Measurements from ENCODE around the gene TNFAIP2.
A peak's percentile ranks its signal among the peaks of the same experiment; 100 is the strongest.

TNFAIP2 gene

DNA sequence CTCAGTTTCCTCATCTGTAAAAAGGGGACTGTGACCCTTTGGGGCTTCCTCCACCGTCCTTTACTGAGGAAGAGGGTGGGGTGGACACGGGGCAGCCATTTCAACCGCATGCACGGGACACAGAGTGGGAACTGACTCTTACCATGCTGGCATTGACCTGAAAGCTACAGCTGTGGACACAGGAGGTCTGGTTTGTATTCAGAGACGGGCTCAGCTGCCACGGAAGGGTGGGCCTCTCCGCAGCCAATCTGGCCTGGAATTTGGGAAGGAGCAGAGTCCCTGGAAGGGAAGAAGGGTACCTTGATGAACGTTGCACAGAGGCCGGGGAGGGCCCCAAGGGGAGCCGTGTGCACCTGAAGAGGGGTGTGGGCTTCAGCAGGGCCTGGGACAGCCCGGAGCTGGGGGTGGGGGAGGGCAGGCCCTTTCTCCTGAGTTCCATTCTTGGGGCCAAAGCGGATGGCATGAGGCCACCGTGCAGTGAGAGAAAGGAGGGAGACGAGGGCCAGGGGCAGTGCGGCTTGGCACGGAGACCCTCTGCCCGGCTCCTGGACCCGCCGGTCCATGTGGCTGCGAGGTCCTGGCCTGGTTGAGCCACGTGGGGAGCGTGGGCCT lies 14.5 kb downstream of the TNFAIP2 start:
- TF ChIP-seq, protein P1, sequence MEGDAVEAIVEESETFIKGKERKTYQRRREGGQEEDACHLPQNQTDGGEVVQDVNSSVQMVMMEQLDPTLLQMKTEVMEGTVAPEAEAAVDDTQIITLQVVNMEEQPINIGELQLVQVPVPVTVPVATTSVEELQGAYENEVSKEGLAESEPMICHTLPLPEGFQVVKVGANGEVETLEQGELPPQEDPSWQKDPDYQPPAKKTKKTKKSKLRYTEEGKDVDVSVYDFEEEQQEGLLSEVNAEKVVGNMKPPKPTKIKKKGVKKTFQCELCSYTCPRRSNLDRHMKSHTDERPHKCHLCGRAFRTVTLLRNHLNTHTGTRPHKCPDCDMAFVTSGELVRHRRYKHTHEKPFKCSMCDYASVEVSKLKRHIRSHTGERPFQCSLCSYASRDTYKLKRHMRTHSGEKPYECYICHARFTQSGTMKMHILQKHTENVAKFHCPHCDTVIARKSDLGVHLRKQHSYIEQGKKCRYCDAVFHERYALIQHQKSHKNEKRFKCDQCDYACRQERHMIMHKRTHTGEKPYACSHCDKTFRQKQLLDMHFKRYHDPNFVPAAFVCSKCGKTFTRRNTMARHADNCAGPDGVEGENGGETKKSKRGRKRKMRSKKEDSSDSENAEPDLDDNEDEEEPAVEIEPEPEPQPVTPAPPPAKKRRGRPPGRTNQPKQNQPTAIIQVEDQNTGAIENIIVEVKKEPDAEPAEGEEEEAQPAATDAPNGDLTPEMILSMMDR (IDR thresholded peaks at IDR 0.05; ENCODE audit: control extremely low read depth, extremely low read depth, low read depth, missing control alignments), result no peak
- no peak for DNase-seq (ENCODE audit: extremely low spot score)
- POLR2A ChIA-PET, result no interaction called here
- CTCF ChIA-PET, result interaction anchor here (1.1 to 8.5 kb wide), 7 partner anchors 11 to 616 kb away, joined by 3 to 121 read pairs (median 4); partner anchors contain the start of gene TNFAIP2

DNA sequence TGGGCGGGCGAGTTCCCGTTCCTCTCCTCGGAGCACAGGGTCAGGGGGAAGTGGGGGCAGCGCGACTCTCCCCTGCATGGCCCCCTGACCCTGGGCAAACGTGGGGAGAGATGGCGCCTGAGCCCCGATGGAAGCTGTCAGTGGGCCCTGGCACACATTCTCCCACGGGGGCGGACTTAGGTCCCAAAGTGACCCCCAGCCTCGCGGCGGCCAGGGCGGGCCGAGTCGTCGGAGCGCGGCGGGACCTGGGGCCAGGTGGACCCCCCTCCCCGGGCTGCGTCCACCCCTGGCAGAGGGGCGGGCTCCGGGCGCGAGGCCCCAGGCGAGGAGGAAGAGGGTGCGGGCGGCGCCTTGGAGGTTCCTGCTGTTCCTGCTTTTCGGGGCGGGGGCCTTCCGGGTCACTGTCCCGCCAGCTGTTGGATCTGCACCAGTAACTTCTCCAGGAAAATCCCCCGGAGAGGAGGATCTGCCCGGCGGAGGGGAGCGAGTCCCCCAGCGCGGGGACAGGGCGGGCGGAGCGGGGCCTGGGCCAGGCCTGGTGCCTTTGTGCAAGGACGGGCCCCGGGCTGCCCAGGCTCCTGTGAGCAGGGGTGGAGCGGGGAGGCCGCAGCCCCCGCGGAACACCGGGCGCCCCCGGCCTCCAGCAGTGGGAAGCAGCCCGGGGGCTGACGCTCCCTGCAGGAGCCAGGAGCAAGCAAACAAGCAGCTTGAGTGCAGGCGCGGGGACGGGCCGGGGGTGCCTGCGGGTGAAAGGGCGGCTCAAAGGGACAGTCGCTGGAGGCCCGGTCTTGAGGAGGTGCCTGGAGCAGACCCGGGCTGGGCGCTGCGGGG lies 15.3 kb downstream of the TNFAIP2 start:
- TF ChIP-seq, protein P1 (IDR thresholded peaks at IDR 0.05; ENCODE audit: control extremely low read depth, extremely low read depth, low read depth, missing control alignments), result no peak
- ChIA-PET CTCF (interaction anchor here (1.6 to 8.5 kb wide), 3 partner anchors 19 to 617 kb away, joined by 3 to 121 read pairs (median 3); no protein-coding TSS in a partner anchor), POLR2A (no interaction called here)
- DNase-seq (ENCODE audit: extremely low spot score), result no peak

DNA sequence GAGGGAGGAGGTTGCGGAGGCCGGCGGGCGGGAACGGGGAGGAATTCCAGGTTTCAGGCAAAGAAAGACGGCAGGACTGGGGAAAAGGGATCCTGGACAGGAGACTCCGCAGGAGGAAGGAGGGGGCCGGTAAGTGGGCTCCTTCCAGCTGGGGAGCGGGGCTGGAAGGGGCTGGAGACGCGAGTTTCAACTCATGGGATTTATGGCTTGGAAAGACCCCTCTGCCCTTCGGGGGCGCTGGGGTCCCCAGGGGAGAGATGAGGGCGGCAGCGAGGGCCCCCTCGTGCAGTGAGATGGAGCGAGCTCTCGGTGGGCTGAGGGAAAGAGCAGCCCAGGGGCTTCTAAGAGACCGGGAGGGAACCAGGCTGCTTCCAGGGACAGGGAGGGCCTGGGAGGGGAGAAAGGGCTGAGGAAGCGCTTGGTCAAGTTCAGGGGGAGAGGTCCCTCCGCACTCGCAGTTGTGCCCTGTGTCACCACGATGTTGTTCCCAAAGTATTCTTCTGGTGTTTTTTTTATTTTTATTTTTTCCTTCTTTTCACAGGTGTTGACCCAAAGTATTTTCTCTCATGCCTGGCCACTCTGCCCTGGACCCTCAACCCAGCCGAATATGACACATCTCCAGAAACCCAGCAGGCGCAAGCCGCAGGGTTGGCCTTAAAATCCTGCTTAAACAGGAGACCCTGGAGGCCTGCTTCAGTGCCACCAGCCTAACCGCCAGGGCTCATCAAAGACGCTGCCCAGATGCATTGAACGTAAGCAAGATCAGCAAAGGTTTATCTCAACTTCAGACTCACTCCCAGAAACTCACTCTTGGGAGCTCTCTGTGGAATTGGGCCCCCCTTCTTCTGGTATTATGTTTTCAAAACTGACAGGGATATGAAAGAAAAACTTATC lies 16.1 kb downstream of the TNFAIP2 start:
- POLR2A ChIA-PET, result no interaction called here
- TF ChIP-seq, protein P1 (IDR thresholded peaks at IDR 0.05; ENCODE audit: control extremely low read depth, extremely low read depth, low read depth, missing control alignments), result no peak
- CTCF ChIA-PET, result interaction anchor here (8.5 kb wide), 1 partner anchor 35 kb away, joined by 121 read pairs; no protein-coding TSS in a partner anchor

DNA sequence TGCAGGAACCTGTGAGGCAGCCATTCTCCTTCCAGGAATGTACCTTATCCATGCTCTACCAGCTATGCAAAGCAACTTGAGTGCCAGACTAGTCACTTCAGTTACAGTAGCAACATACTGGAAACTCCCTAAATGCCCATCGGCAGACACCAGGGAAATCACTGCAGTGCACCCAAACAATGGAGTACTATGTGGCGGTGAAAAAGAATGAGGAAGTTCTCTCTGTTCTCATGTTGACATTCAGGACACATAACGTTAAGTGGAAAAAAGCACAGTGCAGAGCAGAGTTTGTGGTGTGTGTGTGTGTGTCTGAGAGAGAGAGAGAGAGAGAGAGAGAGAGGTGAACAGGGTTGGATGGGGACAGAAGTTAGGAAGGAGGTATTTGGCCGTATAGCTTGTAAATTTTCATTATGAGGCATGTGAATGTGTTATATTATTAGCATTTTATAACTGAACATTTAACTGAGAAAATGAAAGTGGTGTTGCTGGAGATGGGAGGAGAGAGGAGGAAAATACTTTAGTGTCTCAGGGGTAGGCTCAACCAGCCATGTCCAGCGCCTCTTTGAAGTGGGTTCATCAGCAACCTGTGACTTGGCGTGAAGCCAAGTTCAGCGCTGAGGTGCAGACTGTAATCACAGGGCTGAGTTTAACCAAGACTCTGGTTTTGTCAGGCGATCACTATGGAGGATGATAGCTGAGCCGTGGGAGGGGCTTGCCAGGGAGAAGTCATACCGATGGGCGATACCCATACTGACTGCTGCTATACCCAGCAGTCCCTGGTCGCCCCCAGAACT lies 17.3 kb downstream of the TNFAIP2 start:
- TF ChIP-seq, protein P1 (IDR thresholded peaks at IDR 0.05; ENCODE audit: control extremely low read depth, extremely low read depth, low read depth, missing control alignments), result no peak
- peak; percentile 82 for DNase-seq (ENCODE audit: extremely low spot score)
- CTCF ChIA-PET, result interaction anchor here (0.7 to 8.5 kb wide), 13 partner anchors 10 to 447 kb away, joined by 3 to 121 read pairs (median 6); no protein-coding TSS in a partner anchor
- POLR2A ChIA-PET, result interaction anchor here (0.5 kb wide), 1 partner anchor 44 kb away, joined by 3 read pairs; no protein-coding TSS in a partner anchor

More for the DNA sequence above, 16.1 kb downstream of the TNFAIP2 start:
- DNase-seq (ENCODE audit: extremely low spot score), result no peak

DNA sequence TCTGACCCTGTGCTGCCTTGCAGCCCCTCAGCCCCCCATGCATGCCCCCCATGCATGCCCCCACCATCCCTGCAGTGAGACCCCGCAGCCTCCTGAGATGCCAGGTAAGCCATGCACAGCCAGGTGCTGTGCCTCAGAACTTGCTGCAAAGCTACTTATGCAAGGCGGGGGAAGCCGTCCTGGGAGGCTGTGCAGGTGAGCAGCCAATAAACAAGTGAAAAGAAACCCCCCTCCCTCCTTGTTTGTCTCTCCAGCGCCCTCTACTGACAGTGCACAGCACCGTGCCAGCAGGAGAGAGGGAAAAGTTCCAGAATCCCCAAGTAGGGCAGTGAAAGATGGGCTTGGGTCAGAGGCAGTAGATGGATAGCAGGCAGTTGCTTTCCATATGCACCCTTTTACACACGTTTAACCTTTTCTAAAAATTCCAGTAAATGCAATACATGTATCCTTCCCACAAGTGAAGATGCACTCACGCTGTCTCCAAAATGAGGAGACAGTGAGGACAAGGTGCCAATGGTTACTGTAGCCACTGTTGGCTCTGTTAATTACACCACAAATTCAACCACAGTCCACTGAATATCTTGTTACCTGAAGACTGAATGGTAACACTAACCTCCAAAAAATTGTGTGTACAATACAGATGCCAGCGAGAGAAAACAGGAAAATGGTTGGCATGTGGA lies 18.0 kb downstream of the TNFAIP2 start:
- CTCF ChIA-PET, result interaction anchor here (0.7 to 8.5 kb wide), 13 partner anchors 9 to 448 kb away, joined by 3 to 121 read pairs (median 6); no protein-coding TSS in a partner anchor
- TF ChIP-seq, protein P1 (IDR thresholded peaks at IDR 0.05; ENCODE audit: control extremely low read depth, extremely low read depth, low read depth, missing control alignments), result peak; percentile 79
- peak; percentile 74 for DNase-seq (ENCODE audit: extremely low spot score)
- POLR2A ChIA-PET, result interaction anchor here (0.5 kb wide), 1 partner anchor 45 kb away, joined by 3 read pairs; no protein-coding TSS in a partner anchor
